SK-N-SH (cell line): ENCODE results near the gene INTS3. TPM values are rescaled to one million over a fixed set of nuclear protein-coding genes. Genes with fewer than 3 reads are reported as not detected.

ENCODE experiments used
- CTCF ChIA-PET: fragments of 300-600, 350-600 bp; formaldehyde crosslinking; extraction: SDS; loops from one replicate; lab custom pipeline; 2021; lab: Yijun Ruan, JAX
- POLR2A ChIA-PET: fragments of 350-600 bp; sonication (Branson Sonifier 250); formaldehyde crosslinking; extraction: SDS; loops from one replicate; lab custom pipeline; 2020; ENCODE audit warnings: antibody characterized with exemption, inconsistent platforms; lab: Yijun Ruan, JAX
- DNase-seq: peaks from one replicate; pipeline ENCODE4 v3.0.0; 2012
- H2AFZ ChIP-seq: fragments of 200-600 bp; sonication (generic); 2 replicates; pipeline ENCODE4 v1.8.1; 2016; ENCODE audit warnings: antibody characterized with exemption, mild to moderate bottlenecking, low read depth
- H3F3A ChIP-seq: fragments of 200-600 bp; sonication (generic); replicated peaks from 2 replicates; pipeline ENCODE3; 2016; ENCODE audit warnings: antibody characterized with exemption, mild to moderate bottlenecking; ENCODE audit not compliant: insufficient read depth
- H3K27ac ChIP-seq, 2 experiments: fragments of 200-500 bp in 1 of 2; fragments of 200-600 bp in 1 of 2; sonication (Bioruptor generic) in 1 of 2; sonication (generic), shearing (Covaris generic) in 1 of 2; 2 replicates each; pipeline versions ENCODE4 v1.5.1 to v1.6.1; 2014 to 2016; ENCODE audit warnings: low read depth in 2 of 2, inconsistent platforms in 1 of 2, low read length in 1 of 2, mild to moderate bottlenecking in 1 of 2, mixed read lengths in 1 of 2
- H3K27me3 ChIP-seq: fragments of 200-600 bp; sonication (generic), shearing (Covaris generic); 2 replicates; pipeline ENCODE4 v1.6.1; 2016; ENCODE audit warnings: mixed run types; ENCODE audit not compliant: insufficient read depth
- H3K36me3 ChIP-seq, 2 experiments: fragments of 200-500 bp in 1 of 2; fragments of 200-600 bp in 1 of 2; sonication (Bioruptor generic) in 1 of 2; sonication (generic) in 1 of 2; replicated peaks in 1 of 2; 2 replicates each; pipeline versions ENCODE3 to v1.5.1; 2014 to 2016; ENCODE audit warnings: low read length in 1 of 2, mild to moderate bottlenecking in 1 of 2; ENCODE audit not compliant: insufficient read depth in 2 of 2, control insufficient read depth in 1 of 2
- H3K4me1 ChIP-seq, 2 experiments: fragments of 200-500 bp in 1 of 2; fragments of 200-600 bp in 1 of 2; sonication (Bioruptor generic) in 1 of 2; sonication (generic), shearing (Covaris generic) in 1 of 2; 2 replicates each; pipeline versions ENCODE4 v1.5.1 to v1.6.1; 2014 to 2016; ENCODE audit warnings: low read depth in 1 of 2, low read length in 1 of 2, mixed run types in 1 of 2; ENCODE audit not compliant: insufficient read depth in 2 of 2, control insufficient read depth in 1 of 2
- H3K4me2 ChIP-seq: fragments of 200-600 bp; sonication (generic), shearing (Covaris generic); 2 replicates; pipeline ENCODE4 v1.6.1; 2017; ENCODE audit warnings: mixed run types
- H3K4me3 ChIP-seq, 2 experiments: fragments of 200-500 bp in 1 of 2; fragments of 200-600 bp in 1 of 2; sonication (Bioruptor generic) in 1 of 2; sonication (generic), shearing (Covaris generic) in 1 of 2; 2 replicates each; pipeline versions ENCODE4 v1.5.1 to v1.8.1; 2014 to 2016; ENCODE audit warnings: low read depth in 2 of 2, inconsistent platforms in 1 of 2, low read length in 1 of 2, mild to moderate bottlenecking in 1 of 2, mixed read lengths in 1 of 2, moderate library complexity in 1 of 2
- H3K79me2 ChIP-seq: fragments of 200-600 bp; sonication (generic); 2 replicates; pipeline ENCODE4 v1.8.1; 2017; ENCODE audit warnings: mild to moderate bottlenecking; ENCODE audit not compliant: insufficient read depth
- H3K9ac ChIP-seq: fragments of 200-600 bp; sonication (generic); 2 replicates; pipeline ENCODE4 v1.6.1; 2017; ENCODE audit warnings: mixed run types
- H3K9me2 ChIP-seq: fragments of 200-600 bp; sonication (generic); 2 replicates; pipeline ENCODE4 v1.6.1; 2017; ENCODE audit warnings: mixed run types
- H3K9me3 ChIP-seq: fragments of 200-600 bp; sonication (generic); 2 replicates; pipeline ENCODE4 v1.6.1; 2017; ENCODE audit warnings: mixed run types, mild to moderate bottlenecking, moderate library complexity
- H4K20me1 ChIP-seq: fragments of 200-600 bp; sonication (generic); 2 replicates; pipeline ENCODE4 v1.6.1; 2017; ENCODE audit warnings: mild to moderate bottlenecking, mixed run types; ENCODE audit not compliant: insufficient read depth
- MEF2A ChIP-seq: IDR thresholded peaks from 2 replicates; pipeline ENCODE4 v1.4.0; 2012; ENCODE audit warnings: low read depth, borderline replicate concordance
- MXI1 ChIP-seq: IDR thresholded peaks from 2 replicates; pipeline ENCODE4 v1.6.1; 2012; ENCODE audit warnings: mild to moderate bottlenecking, low read depth, low read length, improper control_type of control experiment
- NRF1 ChIP-seq: IDR thresholded peaks from 2 replicates; pipeline ENCODE4 v1.6.1; 2012; ENCODE audit warnings: low read depth, mild to moderate bottlenecking, low read length
- SMC3 ChIP-seq: IDR thresholded peaks from 2 replicates; pipeline ENCODE4 v1.6.1; 2012; ENCODE audit warnings: low read depth, low read length, improper control_type of control experiment
- TCF12 ChIP-seq: IDR thresholded peaks from 2 replicates; pipeline ENCODE4 v1.4.0; 2012
- WGBS: methylation state at CpG from one replicate; pipeline ENCODE4 v1.1.6; 2017; ENCODE audit warnings: low lambda C conversion rate; 5-methylcytosine and 5-hydroxymethylcytosine counted together
- polyA plus RNA-seq, 3 experiments: library from polyadenylated mRNA; depleted of rRNA; stranded (reverse); fragments of >200 nt; gene quantifications; 2 replicates each; pipeline ENCODE4 v1.2.3, GENCODE V29; 2012
- TF ChIP-seq, protein P1 (sequence below): IDR thresholded peaks from 2 replicates; pipeline ENCODE4 v1.6.1; 2012; ENCODE audit warnings: mild to moderate bottlenecking, low read depth, low read length, moderate library complexity
- TF ChIP-seq, protein P2 (sequence below): IDR thresholded peaks from 2 replicates; pipeline ENCODE4 v1.4.0; 2012; ENCODE audit warnings: low read depth, borderline replicate concordance

INTS3 gene
- polyA plus RNA-seq, 1 of the 3 experiments (the other 2 are of a cell fraction) = 64.3 TPM

DNA sequence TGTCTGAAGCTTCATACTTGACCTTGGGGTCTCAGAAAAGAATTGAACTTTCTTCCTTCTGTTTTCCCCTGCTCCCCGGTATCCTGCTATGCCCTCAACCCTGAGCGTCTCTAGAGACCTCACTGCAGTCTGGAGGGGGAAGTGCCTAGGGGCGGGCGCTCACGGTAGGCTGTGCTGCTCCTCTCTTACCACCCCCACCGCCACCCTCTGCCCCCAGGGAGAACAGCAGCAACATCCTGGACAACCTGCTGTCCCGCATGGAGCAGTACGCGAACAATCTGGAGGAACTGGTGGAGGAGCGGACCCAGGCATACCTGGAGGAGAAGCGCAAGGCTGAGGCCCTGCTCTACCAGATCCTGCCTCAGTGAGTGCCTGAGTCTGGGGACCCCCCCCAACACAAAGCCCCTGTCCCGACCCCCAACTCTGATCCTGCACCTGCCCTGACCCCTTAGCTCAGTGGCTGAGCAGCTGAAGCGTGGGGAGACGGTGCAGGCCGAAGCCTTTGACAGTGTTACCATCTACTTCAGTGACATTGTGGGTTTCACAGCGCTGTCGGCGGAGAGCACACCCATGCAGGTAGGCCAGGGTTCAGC is 39.0 kb upstream of the INTS3 start:
- Histone ChIP-seq H2AFZ (no peak overlapping the region), H3K27me3 (no peaks in the 10 kb centered on the region; the same call in 1 of the 2 replicates), H3F3A (no peaks in the 10 kb centered on the region), H3K4me1 (no peaks in the 10 kb centered on the region; a peak in 1 of 4 replicates), H3K4me2 (no peak overlapping the region), H3K9ac (no peak overlapping the region), H3K27ac (no peak overlapping the region), H3K4me3 (no peak overlapping the region), H3K9me3 (no peaks in the 10 kb centered on the region), H4K20me1 (no peaks in the 10 kb centered on the region), H3K79me2 (no peaks in the 10 kb centered on the region), H3K36me3 (no peaks in the 10 kb centered on the region), H3K9me2 (no peaks in the 10 kb centered on the region)
- ChIA-PET CTCF (interaction anchor here (0.6 to 1.8 kb wide), 2 partner anchors 9 to 28 kb away, joined by 3 to 14 read pairs; partner anchors contain the start of gene NPR1), POLR2A (no interaction called here)
- 83% methylated on average over 13 of the region's 18 CpGs for WGBS
- TF ChIP-seq, protein P1, sequence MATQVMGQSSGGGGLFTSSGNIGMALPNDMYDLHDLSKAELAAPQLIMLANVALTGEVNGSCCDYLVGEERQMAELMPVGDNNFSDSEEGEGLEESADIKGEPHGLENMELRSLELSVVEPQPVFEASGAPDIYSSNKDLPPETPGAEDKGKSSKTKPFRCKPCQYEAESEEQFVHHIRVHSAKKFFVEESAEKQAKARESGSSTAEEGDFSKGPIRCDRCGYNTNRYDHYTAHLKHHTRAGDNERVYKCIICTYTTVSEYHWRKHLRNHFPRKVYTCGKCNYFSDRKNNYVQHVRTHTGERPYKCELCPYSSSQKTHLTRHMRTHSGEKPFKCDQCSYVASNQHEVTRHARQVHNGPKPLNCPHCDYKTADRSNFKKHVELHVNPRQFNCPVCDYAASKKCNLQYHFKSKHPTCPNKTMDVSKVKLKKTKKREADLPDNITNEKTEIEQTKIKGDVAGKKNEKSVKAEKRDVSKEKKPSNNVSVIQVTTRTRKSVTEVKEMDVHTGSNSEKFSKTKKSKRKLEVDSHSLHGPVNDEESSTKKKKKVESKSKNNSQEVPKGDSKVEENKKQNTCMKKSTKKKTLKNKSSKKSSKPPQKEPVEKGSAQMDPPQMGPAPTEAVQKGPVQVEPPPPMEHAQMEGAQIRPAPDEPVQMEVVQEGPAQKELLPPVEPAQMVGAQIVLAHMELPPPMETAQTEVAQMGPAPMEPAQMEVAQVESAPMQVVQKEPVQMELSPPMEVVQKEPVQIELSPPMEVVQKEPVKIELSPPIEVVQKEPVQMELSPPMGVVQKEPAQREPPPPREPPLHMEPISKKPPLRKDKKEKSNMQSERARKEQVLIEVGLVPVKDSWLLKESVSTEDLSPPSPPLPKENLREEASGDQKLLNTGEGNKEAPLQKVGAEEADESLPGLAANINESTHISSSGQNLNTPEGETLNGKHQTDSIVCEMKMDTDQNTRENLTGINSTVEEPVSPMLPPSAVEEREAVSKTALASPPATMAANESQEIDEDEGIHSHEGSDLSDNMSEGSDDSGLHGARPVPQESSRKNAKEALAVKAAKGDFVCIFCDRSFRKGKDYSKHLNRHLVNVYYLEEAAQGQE = no peak
- TF ChIP-seq MXI1 (no peak), SMC3 (no peak)
- peak; percentile 12 for DNase-seq

DNA sequence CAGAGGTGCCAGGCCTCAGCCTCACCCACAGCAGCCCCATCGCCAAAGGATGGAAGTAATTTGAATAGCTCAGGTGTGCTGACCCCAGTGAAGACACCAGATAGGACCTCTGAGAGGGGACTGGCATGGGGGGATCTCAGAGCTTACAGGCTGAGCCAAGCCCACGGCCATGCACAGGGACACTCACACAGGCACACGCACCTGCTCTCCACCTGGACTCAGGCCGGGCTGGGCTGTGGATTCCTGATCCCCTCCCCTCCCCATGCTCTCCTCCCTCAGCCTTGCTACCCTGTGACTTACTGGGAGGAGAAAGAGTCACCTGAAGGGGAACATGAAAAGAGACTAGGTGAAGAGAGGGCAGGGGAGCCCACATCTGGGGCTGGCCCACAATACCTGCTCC is 34.4 kb upstream of the INTS3 start:
- Histone ChIP-seq H3K9ac (no peak overlapping the region), H3K27me3 (no peaks in the 10 kb centered on the region), H3K4me1 (peaks cover 0 to 11% of the 10 kb centered on the region in 2 experiments; a peak in 1 of 4 replicates), H3K9me2 (no peaks in the 10 kb centered on the region), H3K27ac (no peak overlapping the region), H2AFZ (no peak overlapping the region), H3K4me2 (no peak overlapping the region), H3K4me3 (no peak overlapping the region), H4K20me1 (no peaks in the 10 kb centered on the region), H3F3A (no peaks in the 10 kb centered on the region), H3K36me3 (no peaks in the 10 kb centered on the region), H3K79me2 (no peaks in the 10 kb centered on the region), H3K9me3 (no peaks in the 10 kb centered on the region)
- ChIA-PET POLR2A (no interaction called here), CTCF (interaction anchor here (1.2 kb wide), 1 partner anchor 17 kb away, joined by 5 read pairs; no protein-coding TSS in a partner anchor)
- WGBS = 73% methylated on average over 3 of the region's 4 CpGs
- TF ChIP-seq, protein P2, sequence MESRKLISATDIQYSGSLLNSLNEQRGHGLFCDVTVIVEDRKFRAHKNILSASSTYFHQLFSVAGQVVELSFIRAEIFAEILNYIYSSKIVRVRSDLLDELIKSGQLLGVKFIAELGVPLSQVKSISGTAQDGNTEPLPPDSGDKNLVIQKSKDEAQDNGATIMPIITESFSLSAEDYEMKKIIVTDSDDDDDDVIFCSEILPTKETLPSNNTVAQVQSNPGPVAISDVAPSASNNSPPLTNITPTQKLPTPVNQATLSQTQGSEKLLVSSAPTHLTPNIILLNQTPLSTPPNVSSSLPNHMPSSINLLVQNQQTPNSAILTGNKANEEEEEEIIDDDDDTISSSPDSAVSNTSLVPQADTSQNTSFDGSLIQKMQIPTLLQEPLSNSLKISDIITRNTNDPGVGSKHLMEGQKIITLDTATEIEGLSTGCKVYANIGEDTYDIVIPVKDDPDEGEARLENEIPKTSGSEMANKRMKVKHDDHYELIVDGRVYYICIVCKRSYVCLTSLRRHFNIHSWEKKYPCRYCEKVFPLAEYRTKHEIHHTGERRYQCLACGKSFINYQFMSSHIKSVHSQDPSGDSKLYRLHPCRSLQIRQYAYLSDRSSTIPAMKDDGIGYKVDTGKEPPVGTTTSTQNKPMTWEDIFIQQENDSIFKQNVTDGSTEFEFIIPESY = no peak
- TF ChIP-seq MXI1 (no peak), TCF12 (no peak), NRF1 (no peak), MEF2A (no peak)
- DNase-seq = no peak
